ENCODE results near the gene ATM.
"Not testable (repeated sequence)": the region's sequence is repeated elsewhere in the genome, so short reads cannot be mapped to it uniquely, and the experiment has no call there.

ATM gene

GRCh38 chr11:108373505-108373904, 150.6 kb downstream of the ATM start:
- DNase-seq (ENCODE audit: low spot score), result not testable (repeated sequence)

- no peak for DNase-seq (ENCODE audit: low spot score)
These were observed 165.7 kb downstream of the ATM start for GRCh38 chr11:108388576-108388975.

GRCh38 chr11:108392353-108392752, 169.5 kb downstream of the ATM start:
- DNase-seq (ENCODE audit: low spot score), result no peak

- no peak for DNase-seq (ENCODE audit: low spot score)
These were observed 170.2 kb downstream of the ATM start for GRCh38 chr11:108393046-108393445.

GRCh38 chr11:108394744-108395284, 171.9 kb downstream of the ATM start:
- no peak for DNase-seq (ENCODE audit: low spot score)

GRCh38 chr11:108396672-108397071, 173.8 kb downstream of the ATM start:
- DNase-seq (ENCODE audit: low spot score), result not testable (repeated sequence)

GRCh38 chr11:108398439-108398838, 175.6 kb downstream of the ATM start:
- DNase-seq (ENCODE audit: low spot score), result no peak

- DNase-seq (ENCODE audit: low spot score), result no peak
These were observed 179.4 kb downstream of the ATM start for GRCh38 chr11:108402241-108402640.

GRCh38 chr11:108403052-108403451, 180.2 kb downstream of the ATM start:
- no peak for DNase-seq (ENCODE audit: low spot score)

GRCh38 chr11:108405706-108406105, 182.8 kb downstream of the ATM start:
- DNase-seq (ENCODE audit: low spot score), result no peak

- no peak for DNase-seq (ENCODE audit: low spot score)
These were observed 192.1 kb downstream of the ATM start for GRCh38 chr11:108414958-108415357.

GRCh38 chr11:108417551-108417950, 194.7 kb downstream of the ATM start:
- not testable (repeated sequence) for DNase-seq (ENCODE audit: low spot score)
